Hepatocyte (in vitro differentiated cells): ENCODE data around the gene TTLL4. TPM values are rescaled to one million over a fixed set of nuclear protein-coding genes. Genes with fewer than 3 reads are reported as not detected.

Experiments
- DNase-seq: peaks from one replicate; pipeline ENCODE4 v3.0.0-alpha.2; 2016; ENCODE audit warnings: low spot score
- H2AFZ ChIP-seq: fragments of 200-600 bp; sonication (generic); 2 replicates; pipeline ENCODE4 v1.6.0; 2016; ENCODE audit warnings: antibody characterized with exemption, mild to moderate bottlenecking
- H3K27ac ChIP-seq: fragments of 200-600 bp; sonication (generic); 2 replicates; pipeline ENCODE4 v1.5.1; 2016; ENCODE audit warnings: mild to moderate bottlenecking
- H3K27me3 ChIP-seq: fragments of 200-600 bp; sonication (generic); 2 replicates; pipeline ENCODE4 v1.6.1; 2016
- H3K36me3 ChIP-seq: fragments of 200-600 bp; sonication (generic); replicated peaks from 2 replicates; pipeline ENCODE4 v1.5.1; 2016; ENCODE audit warnings: low read depth; ENCODE audit not compliant: insufficient read depth
- H3K4me1 ChIP-seq: fragments of 200-600 bp; sonication (generic); 2 replicates; pipeline ENCODE4 v1.5.1; 2016; ENCODE audit warnings: mild to moderate bottlenecking, moderate library complexity; ENCODE audit not compliant: insufficient read depth
- H3K4me2 ChIP-seq: fragments of 200-600 bp; sonication (generic); 2 replicates; pipeline ENCODE4 v1.6.0; 2016
- H3K4me3 ChIP-seq: fragments of 200-600 bp; sonication (generic); 2 replicates; pipeline ENCODE4 v1.5.1; 2016; ENCODE audit warnings: mild to moderate bottlenecking
- H3K79me2 ChIP-seq: fragments of 200-600 bp; sonication (generic); 2 replicates; pipeline ENCODE4 v1.6.0; 2017; ENCODE audit warnings: mild to moderate bottlenecking
- H3K9me2 ChIP-seq: fragments of 200-600 bp; sonication (generic); replicated peaks from 2 replicates; pipeline ENCODE4 v1.6.0; 2017; ENCODE audit warnings: mild to moderate bottlenecking; ENCODE audit not compliant: insufficient read depth
- H3K9me3 ChIP-seq: fragments of 200-600 bp; sonication (generic); 2 replicates; pipeline ENCODE4 v1.5.1; 2016; ENCODE audit warnings: low read depth, mild to moderate bottlenecking
- H4K20me1 ChIP-seq: fragments of 200-600 bp; sonication (generic); 2 replicates; pipeline ENCODE4 v1.6.0; 2016; ENCODE audit warnings: mild to moderate bottlenecking; ENCODE audit not compliant: insufficient read depth, poor library complexity, severe bottlenecking
- EZH2 ChIP-seq: fragments of 200-600 bp; sonication (generic); IDR thresholded peaks from 2 replicates; pipeline ENCODE4 v1.6.1; 2016; ENCODE audit warnings: antibody characterized with exemption, mild to moderate bottlenecking, borderline replicate concordance
- EZH2phosphoT487 ChIP-seq: fragments of 200-600 bp; sonication (generic); IDR thresholded peaks from one replicate; pipeline ENCODE4 v1.6.1; 2018; ENCODE audit warnings: antibody characterized with exemption, mild to moderate bottlenecking, low read depth, moderate library complexity; ENCODE audit not compliant: unreplicated experiment, severe bottlenecking
- WGBS: methylation state at CpG from one replicate; pipeline ENCODE4 v1.1.6; 2016; ENCODE audit warnings: low lambda C conversion rate; ENCODE audit errors: missing lambda C conversion rate; 5-methylcytosine and 5-hydroxymethylcytosine counted together
- polyA plus RNA-seq: library from polyadenylated mRNA; unstranded; fragments of >200 nt; fragmentation: Nextera tagmentation; extraction: Ambion mirVana; gene quantifications from 2 replicates; pipeline ENCODE4 v1.2.1, GENCODE V29; 2016
- total RNA-seq: library from RNA; depleted of rRNA; stranded (reverse); fragments of >200 nt; gene quantifications from 2 replicates; pipeline ENCODE4 v1.2.3, GENCODE V29; 2014
- TF ChIP-seq, protein P1 (sequence below): fragments of 200-600 bp; sonication (generic); IDR thresholded peaks from 2 replicates; pipeline ENCODE4 v1.5.1; 2016; ENCODE audit warnings: antibody characterized with exemption, mild to moderate bottlenecking; ENCODE audit not compliant: poor library complexity

Gene TTLL4
- total and polyA plus RNA-seq, 2 experiments from 2014 or later = 18.2 to 23.7 TPM

GRCh38 chr2:218720048-218721041 lies 9.7 kb downstream of the TTLL4 start:
- H3K27ac ChIP-seq = no peak overlapping the region
- peaks cover 85% of the 10 kb centered on the region for H3K79me2 ChIP-seq
- H3K4me1 ChIP-seq = peaks cover 3% of the 10 kb centered on the region

GRCh38 chr2:218721488-218721887 lies 10.9 kb downstream of the TTLL4 start:
- peaks cover 3% of the 10 kb centered on the region for H3K9me3 ChIP-seq

More at GRCh38 chr2:218720048-218721041, 9.7 kb downstream of the TTLL4 start:
- Histone ChIP-seq H3K27me3 (no peaks in the 10 kb centered on the region), H4K20me1 (no peaks in the 10 kb centered on the region), H3K36me3 (no peaks in the 10 kb centered on the region), H3K4me3 (no peak overlapping the region), H3K4me2 (no peak overlapping the region), H3K9me3 (peaks cover 3% of the 10 kb centered on the region), H3K9me2 (no peaks in the 10 kb centered on the region), H2AFZ (no peak overlapping the region)
- no peak for DNase-seq
- WGBS = 95% methylated on average over 19 of the region's 19 CpGs
- no peak for TF ChIP-seq EZH2phosphoT487
- TF ChIP-seq, protein P1, sequence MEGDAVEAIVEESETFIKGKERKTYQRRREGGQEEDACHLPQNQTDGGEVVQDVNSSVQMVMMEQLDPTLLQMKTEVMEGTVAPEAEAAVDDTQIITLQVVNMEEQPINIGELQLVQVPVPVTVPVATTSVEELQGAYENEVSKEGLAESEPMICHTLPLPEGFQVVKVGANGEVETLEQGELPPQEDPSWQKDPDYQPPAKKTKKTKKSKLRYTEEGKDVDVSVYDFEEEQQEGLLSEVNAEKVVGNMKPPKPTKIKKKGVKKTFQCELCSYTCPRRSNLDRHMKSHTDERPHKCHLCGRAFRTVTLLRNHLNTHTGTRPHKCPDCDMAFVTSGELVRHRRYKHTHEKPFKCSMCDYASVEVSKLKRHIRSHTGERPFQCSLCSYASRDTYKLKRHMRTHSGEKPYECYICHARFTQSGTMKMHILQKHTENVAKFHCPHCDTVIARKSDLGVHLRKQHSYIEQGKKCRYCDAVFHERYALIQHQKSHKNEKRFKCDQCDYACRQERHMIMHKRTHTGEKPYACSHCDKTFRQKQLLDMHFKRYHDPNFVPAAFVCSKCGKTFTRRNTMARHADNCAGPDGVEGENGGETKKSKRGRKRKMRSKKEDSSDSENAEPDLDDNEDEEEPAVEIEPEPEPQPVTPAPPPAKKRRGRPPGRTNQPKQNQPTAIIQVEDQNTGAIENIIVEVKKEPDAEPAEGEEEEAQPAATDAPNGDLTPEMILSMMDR = no peak
- no peak for TF ChIP-seq EZH2

GRCh38 chr2:218721934-218722333 lies 11.3 kb downstream of the TTLL4 start:
- Histone ChIP-seq H3K4me2 (no peak overlapping the region), H3K4me1 (peaks cover 3% of the 10 kb centered on the region), H3K27me3 (no peaks in the 10 kb centered on the region), H3K9me3 (peaks cover 3% of the 10 kb centered on the region), H3K4me3 (no peak overlapping the region), H3K27ac (no peak overlapping the region), H4K20me1 (no peaks in the 10 kb centered on the region), H3K9me2 (no peaks in the 10 kb centered on the region), H3K79me2 (peaks cover 88% of the 10 kb centered on the region), H3K36me3 (no peaks in the 10 kb centered on the region), H2AFZ (no peak overlapping the region)
- WGBS = 59% methylated on average over 2 of the region's 2 CpGs
- TF ChIP-seq, protein P1 = no peak
- no peak for TF ChIP-seq EZH2phosphoT487
- TF ChIP-seq EZH2 = no peak
- DNase-seq = no peak

More at GRCh38 chr2:218721488-218721887, 10.9 kb downstream of the TTLL4 start:
- Histone ChIP-seq H2AFZ (no peak overlapping the region), H3K79me2 (peaks cover 87% of the 10 kb centered on the region), H3K4me1 (peaks cover 3% of the 10 kb centered on the region), H3K4me2 (no peak overlapping the region), H3K36me3 (no peaks in the 10 kb centered on the region), H3K27ac (no peak overlapping the region), H3K27me3 (no peaks in the 10 kb centered on the region), H3K4me3 (no peak overlapping the region), H4K20me1 (no peaks in the 10 kb centered on the region), H3K9me2 (no peaks in the 10 kb centered on the region)
- DNase-seq = no peak
- no peak for TF ChIP-seq EZH2
- TF ChIP-seq EZH2phosphoT487 = no peak

DNA sequence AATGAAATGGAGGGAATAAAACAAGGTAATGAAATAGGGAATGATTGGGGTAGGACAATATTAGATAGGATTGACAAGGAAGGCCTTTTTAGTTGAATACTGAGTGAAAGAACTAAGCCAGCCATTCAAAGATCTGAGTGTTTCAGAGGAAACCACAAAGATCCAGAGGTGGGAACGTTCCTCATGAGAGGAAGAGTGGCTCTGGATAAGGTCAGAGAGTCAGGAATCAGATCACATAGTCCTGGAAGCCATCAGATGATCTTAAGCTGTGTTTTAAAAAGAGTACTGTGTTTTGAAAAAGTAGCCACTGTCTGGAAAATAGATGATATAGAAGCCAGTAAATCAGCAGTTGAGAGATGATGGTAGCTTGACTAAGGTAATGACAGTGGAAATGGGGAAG lies 11.8 kb downstream of the TTLL4 start:
- Histone ChIP-seq H4K20me1 (no peaks in the 10 kb centered on the region), H3K79me2 (peaks cover 93% of the 10 kb centered on the region), H2AFZ (no peak overlapping the region), H3K4me2 (no peak overlapping the region), H3K27ac (no peak overlapping the region), H3K4me3 (no peak overlapping the region), H3K4me1 (peaks cover 3% of the 10 kb centered on the region), H3K27me3 (no peaks in the 10 kb centered on the region), H3K9me3 (peaks cover 3% of the 10 kb centered on the region), H3K9me2 (no peaks in the 10 kb centered on the region), H3K36me3 (no peaks in the 10 kb centered on the region)
- TF ChIP-seq EZH2phosphoT487 (no peak), EZH2 (no peak)
- TF ChIP-seq, protein P1 = no peak
- WGBS = 33% methylated on average over 1 of the region's 1 CpG
- no peak for DNase-seq
